Right lobe of liver (tissue), 6 donors: Measurements from ENCODE around the gene LBR. TPM values are rescaled to one million over a fixed set of nuclear protein-coding genes. Genes with fewer than 3 reads are reported as not detected.

ENCODE experiments used
- ATAC-seq, 4 donors: fragments of 200-7000 bp; cut with Tn5 transposase; one replicate each; pipeline ENCODE4 v1.9.1; 2020; ENCODE audit warnings: mild to moderate bottlenecking in 4 of 4, moderate library complexity in 4 of 4
- DNase-seq, 3 donors: peaks; one replicate each; pipeline ENCODE4 v3.0.0-alpha.2; 2020
- H3K27ac ChIP-seq, 3 donors: fragments of 200-600 bp; one replicate each; pipeline ENCODE4 v1.8.0; 2022
- H3K27me3 ChIP-seq, 2 donors: fragments of 200-600 bp; one replicate each; pipeline ENCODE4 v1.8.0; 2022
- H3K36me3 ChIP-seq, 4 donors: fragments of 200-600 bp; sonication (generic) in 1 of 4; one replicate each; pipeline versions ENCODE4 v1.5.1 to v1.8.0; 2017 to 2022; ENCODE audit warnings: control low read depth in 1 of 4
- H3K4me1 ChIP-seq, 4 donors: fragments of 200-600 bp; sonication (generic) in 1 of 4; one replicate each; pipeline versions ENCODE4 v1.5.1 to v1.8.0; 2017 to 2022; ENCODE audit warnings: control low read depth in 1 of 4
- H3K4me3 ChIP-seq, 3 donors: fragments of 200-600 bp; one replicate each; pipeline ENCODE4 v1.8.0; 2022
- H3K9me3 ChIP-seq, 4 donors: fragments of 200-600 bp; sonication (generic) in 1 of 4; one replicate each; pipeline versions ENCODE4 v1.5.1 to v1.8.0; 2017 to 2022; ENCODE audit warnings: control low read depth in 1 of 4
- POLR2A ChIP-seq: fragments of 450-650 bp; IDR thresholded peaks from one replicate; pipeline ENCODE4 v1.6.1; 2017; ENCODE audit warnings: antibody characterized with exemption, mild to moderate bottlenecking
- WGBS: methylation state at CpG from one replicate; pipeline ENCODE4 v1.1.6; 2018; ENCODE audit warnings: low coverage, low lambda C conversion rate; ENCODE audit not compliant: insufficient coverage; ENCODE audit errors: missing lambda C conversion rate; 5-methylcytosine and 5-hydroxymethylcytosine counted together
- intact Hi-C, 2 donors: fragments of 100-400 bp; cut with DNase I; formaldehyde crosslinking; loops; one replicate each; pipeline versions ENCODE4 v1.11.2 to v1.14.1; 2022
- total RNA-seq, 6 experiments: library from RNA; depleted of rRNA in 2 of 6; stranded (reverse); fragments of >200 nt in 2 of 6; fragmentation: NEBNext Ultra II Directional in 3 of 6; extraction: Animal tissue kit (Norgen Biotek cat#: 25700) in 3 of 6; gene quantifications; one replicate each; pipeline versions ENCODE4 v1.1.0 to v1.2.4, GENCODE V29; 2016 to 2023
- TF ChIP-seq, protein P1 (sequence below), 4 donors: fragments of 200-600 bp in 3 of 4; fragments of 450-650 bp in 1 of 4; IDR thresholded peaks; one replicate each; pipeline versions ENCODE4 v1.5.1 to v1.8.0; 2016 to 2022; ENCODE audit warnings: antibody characterized with exemption in 4 of 4, mild to moderate bottlenecking in 2 of 4
- donor health status: DM: no; HTN: yes; CAD: no.
- donor health status: DM: no; HTN: no; CAD: no.
- donor health status: DM: no; HTN: no; CAD: no.
- donor health status: DM: no; HTN: yes; CAD: no.
- donor health status: DM: no; HTN: yes; CAD: no.

LBR gene
- total RNA-seq, 6 experiments from 2014 or later: 21.9 to 41.8 (median 31.4) TPM

DNA sequence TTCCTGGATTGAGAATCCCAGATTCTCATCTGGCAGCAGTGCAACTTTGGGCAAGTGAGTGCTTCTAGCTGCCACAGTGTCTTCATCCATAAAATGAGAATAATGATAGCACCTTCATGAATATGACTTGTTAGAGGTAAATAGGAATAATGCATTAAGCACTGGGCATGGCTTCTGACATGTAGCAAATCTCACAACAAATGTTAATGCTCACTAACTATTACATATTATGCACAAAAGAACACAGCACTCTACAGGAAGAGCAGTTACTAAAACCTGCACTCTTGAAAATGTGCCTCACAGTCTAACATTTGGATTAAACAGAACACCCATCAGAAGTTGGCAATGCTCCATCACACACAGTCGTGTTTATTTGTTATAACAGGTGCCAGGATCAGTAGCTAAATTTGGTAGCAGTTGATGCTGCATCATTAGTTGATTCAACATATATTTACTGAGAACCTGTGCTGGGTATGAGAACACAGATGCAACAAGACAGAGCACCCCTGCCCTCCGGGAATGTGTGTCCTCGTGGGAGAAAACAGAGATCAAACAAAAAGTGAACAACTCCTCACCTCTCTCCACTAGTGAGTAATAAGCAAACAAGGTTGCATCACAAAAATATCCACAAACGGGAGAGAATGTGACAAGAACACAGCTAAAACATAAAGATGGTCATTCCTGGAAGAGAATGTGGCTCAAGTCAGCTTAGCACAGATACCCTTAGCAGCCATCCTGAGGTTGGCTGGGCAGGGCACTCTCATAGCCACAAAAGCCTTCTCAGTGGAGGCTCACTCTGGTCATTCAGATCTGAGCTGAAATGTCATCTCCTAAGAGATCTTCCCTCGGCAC, 26.2 kb upstream of the LBR start:
- WGBS: 16% methylated on average over 5 of the region's 5 CpGs
- no peak for DNase-seq
- Histone ChIP-seq H3K36me3 (no peaks in the 10 kb centered on the region), H3K9me3 (no peaks in the 10 kb centered on the region), H3K4me3 (no peak overlapping the region), H3K27ac (peak overlapping the region in 2 of 3 donors; percentile 33 to 41), H3K27me3 (no peaks in the 10 kb centered on the region), H3K4me1 (peaks cover 0 to 15% (median 3%) of the 10 kb centered on the region in 4 donors)
- intact Hi-C loops: no loop called here
- TF ChIP-seq POLR2A: no peak
- TF ChIP-seq, protein P1, sequence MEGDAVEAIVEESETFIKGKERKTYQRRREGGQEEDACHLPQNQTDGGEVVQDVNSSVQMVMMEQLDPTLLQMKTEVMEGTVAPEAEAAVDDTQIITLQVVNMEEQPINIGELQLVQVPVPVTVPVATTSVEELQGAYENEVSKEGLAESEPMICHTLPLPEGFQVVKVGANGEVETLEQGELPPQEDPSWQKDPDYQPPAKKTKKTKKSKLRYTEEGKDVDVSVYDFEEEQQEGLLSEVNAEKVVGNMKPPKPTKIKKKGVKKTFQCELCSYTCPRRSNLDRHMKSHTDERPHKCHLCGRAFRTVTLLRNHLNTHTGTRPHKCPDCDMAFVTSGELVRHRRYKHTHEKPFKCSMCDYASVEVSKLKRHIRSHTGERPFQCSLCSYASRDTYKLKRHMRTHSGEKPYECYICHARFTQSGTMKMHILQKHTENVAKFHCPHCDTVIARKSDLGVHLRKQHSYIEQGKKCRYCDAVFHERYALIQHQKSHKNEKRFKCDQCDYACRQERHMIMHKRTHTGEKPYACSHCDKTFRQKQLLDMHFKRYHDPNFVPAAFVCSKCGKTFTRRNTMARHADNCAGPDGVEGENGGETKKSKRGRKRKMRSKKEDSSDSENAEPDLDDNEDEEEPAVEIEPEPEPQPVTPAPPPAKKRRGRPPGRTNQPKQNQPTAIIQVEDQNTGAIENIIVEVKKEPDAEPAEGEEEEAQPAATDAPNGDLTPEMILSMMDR (IDR thresholded peaks at IDR 0.05): no peak
- peak; percentile 76 to 93 (median 82) for ATAC-seq

GRCh38 chr1:225451840-225452515, 24.1 kb upstream of the LBR start:
- ATAC-seq (no peak), DNase-seq (peak in 1 of 3 donors; percentile 42)
- intact Hi-C loops: no loop called here
- WGBS: 89% methylated on average over 8 of the region's 25 CpGs
- Histone ChIP-seq H3K4me3 (no peak overlapping the region), H3K27ac (no peak overlapping the region), H3K27me3 (no peaks in the 10 kb centered on the region), H3K4me1 (peaks cover 0 to 15% (median 3%) of the 10 kb centered on the region in 4 donors), H3K9me3 (no peaks in the 10 kb centered on the region), H3K36me3 (no peaks in the 10 kb centered on the region)
- TF ChIP-seq POLR2A: no peak
- TF ChIP-seq, protein P1 (IDR thresholded peaks at IDR 0.05): no peak

DNA sequence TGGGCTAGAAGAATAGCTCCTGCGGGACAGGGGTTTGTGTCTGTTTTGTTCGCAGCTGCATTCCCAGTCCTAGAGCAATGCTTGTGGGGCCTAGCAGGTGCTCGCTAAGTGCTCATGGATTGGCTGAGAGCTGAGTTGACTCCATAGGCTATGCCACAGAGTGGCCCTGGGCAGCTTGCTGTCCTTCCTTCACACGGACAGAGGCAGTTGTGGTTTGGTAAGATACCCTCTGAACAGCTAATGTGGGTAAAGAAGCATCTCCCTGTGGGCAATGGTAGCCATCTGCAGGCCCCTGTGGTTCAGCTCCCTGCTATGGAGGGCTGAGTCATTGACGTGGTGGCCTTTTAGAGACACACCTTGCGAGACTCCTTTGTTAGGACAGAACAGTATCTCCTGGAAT, 23.5 kb upstream of the LBR start:
- no peak for TF ChIP-seq POLR2A
- TF ChIP-seq, protein P1 (IDR thresholded peaks at IDR 0.05): no peak
- peak in 1 of 3 donors; percentile 26 for DNase-seq
- H3K9me3 ChIP-seq: no peaks in the 10 kb centered on the region
- no peak for ATAC-seq
- H3K27ac ChIP-seq: peak overlapping the region in 1 of 3 donors; percentile 29
- no peaks in the 10 kb centered on the region for H3K36me3 ChIP-seq
- H3K4me3 ChIP-seq: no peak overlapping the region
- WGBS: 85% methylated on average over 6 of the region's 6 CpGs
- intact Hi-C loops: no loop called here
- no peaks in the 10 kb centered on the region for H3K27me3 ChIP-seq
- H3K4me1 ChIP-seq: peaks cover 0 to 16% (median 3%) of the 10 kb centered on the region in 4 donors

DNA sequence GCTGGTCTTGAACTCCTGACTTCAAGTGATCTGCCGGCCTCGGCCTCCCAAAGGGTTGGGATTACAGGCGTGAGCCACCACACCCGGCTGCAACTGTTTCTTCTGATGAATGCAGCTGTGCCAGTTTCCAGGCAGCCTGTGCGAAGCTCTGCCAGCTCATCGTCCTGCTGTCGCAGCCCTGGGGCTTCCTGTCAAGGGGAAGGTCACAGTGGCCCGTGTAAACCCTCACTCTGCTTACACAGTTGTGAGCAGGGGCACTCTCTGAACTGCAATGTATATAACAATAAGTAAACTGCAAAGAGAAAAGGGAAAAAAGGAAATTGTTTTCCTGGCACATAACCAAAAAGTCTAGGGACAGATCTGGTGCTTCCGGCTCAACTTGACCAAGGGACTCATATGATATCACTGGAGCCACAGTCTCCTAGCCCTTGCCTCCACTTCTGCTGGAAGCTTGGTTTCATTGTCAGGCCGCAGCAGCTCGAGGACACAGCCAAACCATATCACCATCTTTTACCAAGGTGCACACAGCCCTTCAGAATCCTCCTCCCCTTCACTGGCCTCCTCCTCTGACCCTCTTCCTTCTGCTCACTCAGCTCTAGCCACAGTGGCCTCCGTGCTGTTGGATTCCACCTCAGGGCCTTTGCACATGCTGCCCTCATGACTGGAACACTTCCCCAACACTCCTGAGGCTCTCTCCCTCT, 22.8 kb upstream of the LBR start:
- 50% methylated on average over 9 of the region's 12 CpGs for WGBS
- DNase-seq (peak in 1 of 3 donors; percentile 51), ATAC-seq (peak; percentile 13 to 54 (median 31))
- no peaks in the 10 kb centered on the region for H3K9me3 ChIP-seq
- TF ChIP-seq, protein P1 (IDR thresholded peaks at IDR 0.05): no peak
- peak overlapping the region in 2 of 3 donors; percentile 8 to 29 for H3K27ac ChIP-seq
- no peaks in the 10 kb centered on the region for H3K27me3 ChIP-seq
- no peak overlapping the region for H3K4me3 ChIP-seq
- intact Hi-C loops: no loop called here
- H3K36me3 ChIP-seq: no peaks in the 10 kb centered on the region
- peaks cover 0 to 23% (median 5%) of the 10 kb centered on the region in 4 donors for H3K4me1 ChIP-seq
